D341Med (cell line): Measurements from ENCODE around the gene TMEM253.

ENCODE experiments used
- DNase-seq: peaks from one replicate; pipeline ENCODE4 v3.0.0; 2012; ENCODE audit warnings: low spot score

Gene TMEM253

DNA sequence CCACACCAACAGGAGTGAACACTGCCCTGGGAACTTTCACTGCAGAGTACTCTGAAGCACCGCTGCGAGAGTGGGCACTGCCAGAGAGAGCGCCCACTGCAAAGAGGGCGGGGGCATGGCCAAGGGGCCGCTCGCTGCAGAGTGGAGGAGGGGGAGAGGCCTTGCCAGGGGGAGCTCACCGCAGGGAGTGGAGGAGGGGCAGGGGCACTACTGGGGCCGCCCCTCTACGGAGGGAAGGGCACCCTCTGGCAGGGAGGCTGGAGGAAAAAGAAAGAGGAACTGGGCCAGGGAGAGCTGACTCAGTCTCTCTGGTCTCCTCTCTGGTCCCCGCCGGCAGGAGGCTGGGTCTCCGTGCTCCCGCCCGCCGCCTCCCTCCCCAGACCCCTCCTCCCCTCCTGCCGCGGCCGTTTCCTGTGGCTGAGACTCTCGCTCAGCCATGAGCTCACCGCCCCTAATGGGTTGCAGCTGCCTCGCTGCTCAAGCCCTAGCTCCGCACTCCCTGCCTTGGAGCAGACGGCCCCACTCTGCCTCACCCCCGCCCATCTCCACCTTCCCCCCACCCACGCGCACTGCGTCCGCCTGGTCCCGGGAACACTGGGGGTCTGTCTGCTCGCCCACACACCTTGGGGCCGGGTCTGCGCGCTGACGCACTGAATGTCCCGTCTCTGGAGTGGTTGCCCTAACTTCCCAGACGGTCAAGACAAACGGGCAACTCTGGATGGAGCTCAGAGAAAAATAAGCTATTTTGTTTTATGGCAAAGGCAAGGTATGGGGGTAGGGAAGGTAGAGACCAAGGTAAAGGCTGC is 29.4 kb upstream of the TMEM253 start:
- peak; percentile 66 for DNase-seq

DNA sequence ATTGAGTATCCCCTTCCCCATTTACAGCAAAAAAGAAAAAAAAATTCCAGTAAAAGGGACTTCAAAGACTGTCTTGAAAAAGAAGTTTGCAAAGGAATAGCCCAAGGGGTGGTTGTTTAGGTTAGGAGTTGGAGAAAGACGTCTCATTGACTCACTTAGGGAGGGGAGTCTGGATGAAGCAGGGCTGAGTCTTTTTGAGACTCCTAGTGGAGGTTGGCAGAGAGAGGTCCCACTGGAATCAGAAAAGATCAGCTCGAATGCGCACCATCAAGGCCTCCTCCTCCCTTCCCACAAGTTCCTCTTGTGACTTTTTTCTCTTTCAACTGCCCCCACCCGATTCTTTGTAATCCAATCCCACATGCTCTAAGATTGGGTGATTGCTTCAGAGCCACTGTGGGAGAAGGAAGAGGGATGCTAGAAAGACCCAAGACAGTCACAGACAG is 28.8 kb upstream of the TMEM253 start:
- no peak for DNase-seq

DNA sequence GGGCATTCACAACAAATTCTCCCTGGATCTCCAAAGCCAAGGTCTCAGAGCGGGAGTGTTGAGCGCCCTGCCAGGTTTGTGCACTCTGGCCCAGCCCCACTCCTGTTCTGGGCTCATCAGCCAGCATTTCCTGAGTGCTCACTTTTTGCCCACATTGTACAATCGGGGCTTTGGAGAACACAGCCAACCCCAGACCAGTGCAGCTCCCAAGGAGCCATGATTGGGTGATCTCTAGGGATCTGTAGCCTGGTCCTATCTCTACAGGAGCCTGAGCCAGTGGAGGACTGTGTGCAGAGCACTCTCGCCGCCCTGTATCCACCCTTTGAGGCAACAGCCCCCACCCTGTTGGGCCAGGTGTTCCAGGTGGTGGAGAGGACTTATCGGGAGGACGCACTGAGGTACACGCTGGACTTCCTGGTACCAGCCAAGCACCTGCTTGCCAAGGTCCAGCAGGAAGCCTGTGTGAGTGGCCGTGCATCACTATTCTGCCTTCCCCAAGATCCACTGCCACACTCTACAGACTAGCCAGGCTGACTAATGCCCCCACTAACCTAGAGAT is 28.0 kb upstream of the TMEM253 start:
- DNase-seq: no peak

DNA sequence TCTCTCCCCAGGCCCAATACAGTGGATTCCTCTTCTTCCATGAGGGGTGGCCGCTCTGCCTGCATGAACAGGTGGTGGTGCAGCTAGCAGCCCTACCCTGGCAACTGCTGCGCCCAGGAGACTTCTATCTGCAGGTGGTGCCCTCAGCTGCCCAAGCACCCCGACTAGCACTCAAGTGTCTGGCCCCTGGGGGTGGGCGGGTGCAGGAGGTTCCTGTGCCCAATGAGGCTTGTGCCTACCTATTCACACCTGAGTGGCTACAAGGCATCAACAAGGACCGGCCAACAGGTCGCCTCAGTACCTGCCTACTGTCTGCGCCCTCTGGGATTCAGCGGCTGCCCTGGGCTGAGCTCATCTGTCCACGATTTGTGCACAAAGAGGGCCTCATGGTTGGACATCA is 26.9 kb upstream of the TMEM253 start:
- no peak for DNase-seq

DNA sequence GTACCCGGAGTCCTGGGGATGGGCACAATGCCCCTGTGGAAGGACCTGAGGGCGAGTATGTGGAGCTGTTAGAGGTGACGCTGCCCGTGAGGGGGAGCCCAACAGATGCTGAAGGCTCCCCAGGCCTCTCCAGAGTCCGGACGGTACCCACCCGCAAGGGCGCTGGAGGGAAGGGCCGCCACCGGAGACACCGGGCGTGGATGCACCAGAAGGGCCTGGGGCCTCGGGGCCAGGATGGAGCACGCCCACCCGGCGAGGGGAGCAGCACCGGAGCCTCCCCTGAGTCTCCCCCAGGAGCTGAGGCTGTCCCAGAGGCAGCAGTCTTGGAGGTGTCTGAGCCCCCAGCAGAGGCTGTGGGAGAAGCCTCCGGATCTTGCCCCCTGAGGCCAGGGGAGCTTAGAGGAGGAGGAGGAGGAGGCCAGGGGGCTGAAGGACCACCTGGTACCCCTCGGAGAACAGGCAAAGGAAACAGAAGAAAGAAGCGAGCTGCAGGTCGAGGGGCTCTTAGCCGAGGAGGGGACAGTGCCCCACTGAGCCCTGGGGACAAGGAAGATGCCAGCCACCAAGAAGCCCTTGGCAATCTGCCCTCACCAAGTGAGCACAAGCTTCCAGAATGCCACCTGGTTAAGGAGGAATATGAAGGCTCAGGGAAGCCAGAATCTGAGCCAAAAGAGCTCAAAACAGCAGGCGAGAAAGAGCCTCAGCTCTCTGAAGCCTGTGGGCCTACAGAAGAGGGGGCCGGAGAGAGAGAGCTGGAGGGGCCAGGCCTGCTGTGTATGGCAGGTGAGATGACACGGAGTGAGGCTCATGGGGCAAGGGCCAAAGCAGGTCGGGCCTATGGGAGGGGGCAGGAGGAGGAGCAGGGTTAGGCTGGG is 26.2 kb upstream of the TMEM253 start:
- DNase-seq: no peak

DNA sequence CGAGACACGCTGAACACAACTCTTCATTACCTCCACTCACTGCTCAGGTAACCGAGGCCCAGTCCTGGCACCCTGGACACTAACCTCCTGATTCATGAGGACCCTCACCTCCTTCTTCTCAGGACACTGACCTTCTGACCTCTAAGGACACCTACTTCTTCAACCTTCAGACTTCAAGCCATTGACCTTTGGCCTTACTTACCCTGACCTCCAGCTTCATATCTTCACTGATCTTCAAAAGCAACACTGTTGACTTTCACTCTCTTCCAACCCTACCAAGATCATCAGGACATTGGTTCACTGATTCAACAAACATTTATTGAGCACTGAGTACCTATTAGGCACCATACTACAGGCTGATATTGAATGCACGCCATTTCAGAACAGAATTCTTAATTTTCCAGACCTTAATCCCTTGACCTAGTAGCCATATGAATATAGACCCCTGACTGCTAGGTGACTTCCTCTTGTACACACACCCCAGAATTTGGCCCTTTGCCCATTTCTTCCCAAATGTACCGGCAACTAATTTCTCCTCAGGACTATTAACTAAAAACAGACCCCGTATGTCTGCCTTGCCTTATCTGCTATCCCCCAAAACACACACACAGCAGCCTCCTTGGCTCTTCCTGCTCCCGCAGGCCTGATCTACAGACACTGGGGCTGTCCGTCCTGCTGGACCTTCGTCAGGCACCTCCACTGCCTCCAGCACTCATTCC is 25.0 kb upstream of the TMEM253 start:
- DNase-seq: no peak

DNA sequence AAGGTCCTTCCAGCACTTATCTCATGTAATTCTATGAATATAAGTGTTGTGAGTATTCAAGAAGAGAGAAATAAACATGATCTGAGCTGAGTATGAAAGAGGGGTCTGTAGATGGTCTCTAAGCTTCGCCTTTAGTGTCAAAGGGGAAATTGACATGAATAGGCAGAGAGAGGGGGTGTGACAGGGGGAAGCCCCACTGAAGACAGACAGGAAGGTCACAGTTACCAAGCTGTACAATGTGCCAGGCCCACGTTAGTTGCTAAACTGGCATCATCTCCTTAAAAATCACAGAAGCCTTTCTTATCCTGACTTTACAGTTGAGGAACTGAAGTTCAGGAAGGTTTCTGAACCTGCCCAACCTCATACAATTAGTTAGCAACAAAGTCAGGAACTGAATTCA is 23.2 kb upstream of the TMEM253 start:
- DNase-seq: no peak

DNA sequence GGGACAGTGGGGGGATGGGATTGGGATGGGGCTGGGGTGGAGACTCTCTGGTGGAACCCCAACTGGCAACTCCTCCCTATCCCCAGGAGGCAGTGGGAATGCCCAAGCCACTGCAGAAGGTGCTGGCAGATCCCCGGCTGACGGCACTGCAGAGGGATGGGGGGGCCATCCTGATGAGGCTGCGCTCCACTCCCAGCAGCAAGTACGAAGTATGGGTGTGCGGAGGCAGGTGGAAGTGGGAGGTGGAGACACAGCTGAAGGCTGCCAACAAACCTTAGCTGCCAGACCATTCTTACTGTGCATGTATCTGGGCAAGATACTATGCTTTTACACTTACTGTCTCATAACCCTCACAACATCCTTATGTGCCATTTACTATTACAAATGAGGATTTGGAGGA is 22.6 kb upstream of the TMEM253 start:
- no peak for DNase-seq

DNA sequence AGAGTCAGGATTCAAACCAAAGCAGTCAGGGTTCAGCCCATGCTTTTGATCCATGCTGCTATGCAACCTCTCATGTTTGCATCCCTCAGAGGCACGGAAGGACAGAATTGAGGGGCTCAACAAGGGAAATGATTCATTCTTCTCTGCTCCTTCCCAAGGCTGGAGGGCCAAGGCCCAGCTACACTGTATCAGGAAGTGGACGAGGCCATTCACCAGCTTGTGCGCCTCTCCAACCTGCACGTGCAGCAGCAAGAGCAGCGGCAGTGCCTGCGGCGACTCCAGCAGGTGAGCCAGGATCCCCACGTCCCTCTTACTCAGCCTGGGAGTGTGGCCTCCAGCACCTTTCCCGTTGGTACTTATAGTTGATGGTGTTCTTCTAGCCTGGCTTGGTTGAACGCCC is 22.1 kb upstream of the TMEM253 start:
- no peak for DNase-seq

DNA sequence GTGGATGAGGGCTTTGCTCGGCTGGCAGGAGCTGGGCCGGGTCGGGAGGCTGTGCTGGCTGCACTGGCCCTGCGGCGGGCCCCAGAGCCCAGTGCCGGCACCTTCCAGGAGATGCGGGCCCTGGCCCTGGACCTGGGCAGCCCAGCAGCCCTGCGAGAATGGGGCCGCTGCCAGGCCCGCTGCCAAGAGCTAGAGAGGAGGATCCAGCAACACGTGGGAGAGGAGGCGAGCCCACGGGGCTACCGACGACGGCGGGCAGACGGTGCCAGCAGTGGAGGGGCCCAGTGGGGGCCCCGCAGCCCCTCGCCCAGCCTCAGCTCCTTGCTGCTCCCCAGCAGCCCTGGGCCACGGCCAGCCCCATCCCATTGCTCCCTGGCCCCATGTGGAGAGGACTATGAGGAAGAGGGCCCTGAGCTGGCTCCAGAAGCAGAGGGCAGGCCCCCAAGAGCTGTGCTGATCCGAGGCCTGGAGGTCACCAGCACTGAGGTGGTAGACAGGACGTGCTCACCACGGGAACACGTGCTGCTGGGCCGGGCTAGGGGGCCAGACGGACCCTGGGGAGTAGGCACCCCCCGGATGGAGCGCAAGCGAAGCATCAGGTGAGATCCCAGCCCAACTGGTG is 19.2 kb upstream of the TMEM253 start:
- no peak for DNase-seq

DNA sequence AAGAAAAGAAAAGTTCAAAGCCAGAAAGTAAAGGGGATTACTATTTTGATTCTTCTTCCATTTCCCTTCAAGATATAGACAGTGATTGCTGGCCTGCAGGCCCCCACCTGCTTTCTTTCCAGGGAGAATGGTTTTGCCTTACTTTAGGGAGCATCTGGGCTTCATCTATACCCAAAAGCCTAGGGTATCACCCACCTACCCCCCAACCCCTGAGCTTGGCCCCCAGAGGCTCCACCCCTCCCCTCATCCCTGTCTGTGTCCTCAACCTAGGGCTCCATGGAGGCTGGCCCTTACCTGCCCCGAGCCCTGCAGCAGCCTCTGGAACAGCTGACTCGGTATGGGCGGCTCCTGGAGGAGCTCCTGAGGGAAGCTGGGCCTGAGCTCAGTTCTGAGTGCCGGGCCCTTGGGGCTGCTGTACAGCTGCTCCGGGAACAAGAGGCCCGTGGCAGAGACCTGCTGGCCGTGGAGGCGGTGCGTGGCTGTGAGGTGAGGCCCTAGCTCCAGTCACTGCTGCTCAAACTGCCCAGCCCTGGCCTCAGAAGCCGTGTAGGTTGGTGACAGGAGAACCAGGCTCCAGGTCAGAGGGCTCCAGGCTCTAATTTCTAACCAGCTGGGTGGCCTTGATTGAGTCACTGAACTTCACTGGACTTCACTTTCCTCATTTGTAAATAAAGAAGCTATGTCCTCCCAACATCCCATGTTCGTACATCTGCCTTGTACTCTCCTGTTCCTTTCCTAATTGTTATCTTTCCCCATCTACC is 17.1 kb upstream of the TMEM253 start:
- no peak for DNase-seq

DNA sequence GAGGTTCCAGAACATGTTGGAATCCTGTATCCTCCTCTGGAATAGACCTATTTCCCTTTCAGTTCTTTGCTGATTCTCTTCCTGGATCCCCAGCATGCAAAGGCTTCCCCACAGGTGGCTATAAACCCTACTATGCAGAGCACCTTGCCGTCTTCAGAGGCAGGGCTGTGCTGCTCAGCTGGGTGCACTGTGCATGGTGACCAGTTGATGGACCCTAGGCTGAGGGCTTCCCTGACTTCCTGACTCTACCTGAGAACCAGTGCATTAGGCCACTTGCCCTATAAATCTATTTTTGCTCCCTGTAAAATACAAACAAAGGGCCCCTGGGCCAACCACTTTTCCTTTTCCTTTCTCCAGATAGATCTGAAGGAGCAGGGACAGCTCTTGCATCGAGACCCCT is 16.5 kb upstream of the TMEM253 start:
- DNase-seq: no peak

DNA sequence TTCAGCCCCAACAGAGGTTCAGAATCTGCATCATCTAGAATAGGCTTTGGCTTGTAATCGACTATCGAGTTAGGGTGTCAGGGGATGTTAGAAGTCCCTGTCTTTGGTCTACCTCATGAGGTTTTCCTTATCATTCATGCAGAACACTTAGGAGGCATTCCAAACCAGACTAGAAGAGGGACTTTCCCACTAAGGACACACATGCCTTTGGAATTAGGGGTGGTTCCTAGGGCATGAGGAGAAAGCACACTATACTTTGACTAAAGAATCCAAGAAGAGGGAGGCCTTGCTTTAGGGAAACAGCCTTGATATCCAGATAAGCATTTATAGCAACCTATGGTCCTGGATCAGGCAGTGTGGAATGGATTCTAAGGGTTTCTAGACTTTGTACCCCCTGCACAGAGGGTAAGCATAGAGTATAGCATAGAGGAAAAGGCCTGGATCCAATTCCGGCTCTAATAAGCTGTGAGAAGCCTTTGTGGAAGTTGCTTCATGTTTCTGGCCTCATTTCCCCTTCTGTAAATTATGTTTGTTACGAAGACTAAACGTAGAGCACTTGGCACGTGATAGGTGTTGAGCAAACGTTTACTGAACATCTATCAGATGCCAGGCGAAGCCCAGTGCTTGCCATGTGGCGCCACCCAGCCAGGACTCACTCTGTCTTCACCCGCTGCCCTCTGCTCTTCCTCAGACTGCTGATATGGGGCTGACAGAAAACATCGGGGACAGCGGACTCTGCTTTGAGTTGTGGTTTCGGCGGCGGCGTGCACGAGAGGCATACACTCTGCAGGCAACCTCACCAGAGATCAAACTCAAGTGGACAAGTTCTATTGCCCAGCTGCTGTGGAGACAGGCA is 15.6 kb upstream of the TMEM253 start:
- no peak for DNase-seq

DNA sequence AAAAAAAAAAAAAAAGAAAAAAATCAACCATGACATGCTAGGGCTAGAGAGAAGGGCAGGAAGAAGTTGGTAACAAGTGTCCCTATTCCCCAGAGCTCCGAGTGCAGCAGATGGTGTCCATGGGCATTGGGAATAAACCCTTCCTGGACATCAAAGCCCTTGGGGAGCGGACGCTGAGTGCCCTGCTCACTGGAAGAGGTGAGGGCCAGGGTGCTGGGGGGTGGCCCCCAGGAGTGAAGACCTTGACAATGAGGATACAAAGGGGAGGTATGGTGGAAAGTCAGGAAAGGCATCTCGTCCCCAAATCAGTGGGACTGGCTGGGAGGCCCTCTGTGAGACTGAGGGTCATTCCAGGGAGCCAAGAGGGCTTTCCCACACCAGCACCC is 14.0 kb upstream of the TMEM253 start:
- no peak for DNase-seq

DNA sequence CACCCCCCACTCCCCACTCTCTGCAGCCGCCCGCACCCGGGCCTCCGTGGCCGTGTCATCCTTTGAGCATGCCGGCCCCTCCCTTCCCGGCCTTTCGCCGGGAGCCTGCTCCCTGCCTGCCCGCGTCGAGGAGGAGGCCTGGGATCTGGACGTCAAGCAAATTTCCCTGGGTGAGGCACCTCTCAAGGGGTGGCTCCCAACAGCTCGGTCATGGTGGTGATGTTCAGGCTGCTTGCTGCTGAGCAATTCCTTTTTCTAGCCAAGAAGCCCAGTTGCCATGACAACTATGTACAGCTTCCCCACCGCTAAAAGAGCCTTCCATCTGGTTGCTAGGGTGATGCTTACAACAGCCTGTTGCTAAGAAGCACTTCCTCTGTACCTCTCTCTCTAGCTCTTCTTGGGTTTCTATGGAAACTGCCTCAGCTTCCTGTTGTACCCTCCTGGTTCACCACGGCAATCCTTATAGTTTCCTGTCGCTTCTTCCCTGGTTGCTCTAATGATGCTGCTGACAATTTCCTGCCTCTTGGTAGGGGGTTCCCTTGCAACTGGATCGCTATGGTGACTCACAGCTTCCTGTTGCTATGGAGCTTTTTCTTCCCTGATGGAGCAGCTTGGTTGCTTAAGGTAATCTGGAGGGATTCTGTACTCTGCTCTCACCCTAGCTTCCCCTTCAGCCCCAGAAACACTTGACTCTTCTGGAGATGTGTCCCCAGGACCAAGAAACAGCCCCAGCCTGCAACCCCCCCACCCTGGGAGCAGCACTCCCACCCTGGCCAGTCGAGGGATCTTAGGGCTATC is 13.4 kb upstream of the TMEM253 start:
- no peak for DNase-seq

DNA sequence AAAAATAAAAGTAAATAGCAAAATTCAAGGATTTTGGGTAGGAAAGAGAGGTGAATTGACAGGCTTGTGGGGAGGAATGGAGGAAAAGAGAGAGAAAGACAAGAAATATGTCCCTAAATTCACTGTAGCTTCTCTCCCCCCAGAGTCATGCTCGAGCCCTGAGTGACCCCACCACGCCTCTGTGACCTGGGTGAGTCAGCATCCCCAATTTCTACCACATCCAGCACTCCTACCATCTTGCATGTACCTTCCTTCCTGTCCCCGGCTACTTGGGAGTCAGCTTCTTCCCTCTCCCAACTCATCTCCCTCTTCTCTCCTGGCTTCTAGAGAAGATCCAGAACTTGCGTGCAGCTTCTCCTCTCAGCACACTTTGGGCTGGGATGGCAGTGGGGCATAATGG is 12.2 kb upstream of the TMEM253 start:
- DNase-seq: no peak

DNA sequence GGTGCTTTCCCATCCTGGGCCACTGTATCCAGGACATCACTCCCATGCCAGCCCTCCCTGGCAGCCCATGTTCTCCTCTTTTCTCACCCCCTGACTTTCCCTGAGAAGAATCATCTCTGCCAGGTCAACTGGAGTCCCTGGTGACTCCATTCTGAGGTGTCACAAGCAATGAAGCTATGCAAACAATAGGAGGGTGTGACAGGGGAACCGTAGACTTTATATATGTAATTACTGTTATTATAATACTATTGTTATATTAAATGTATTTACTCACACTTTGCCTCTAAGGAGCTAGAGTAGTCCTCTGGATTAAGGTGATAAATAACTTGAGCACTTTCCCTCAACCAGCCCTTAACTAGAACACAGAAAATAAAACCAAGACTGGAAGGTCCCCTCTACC is 11.6 kb upstream of the TMEM253 start:
- no peak for DNase-seq

DNA sequence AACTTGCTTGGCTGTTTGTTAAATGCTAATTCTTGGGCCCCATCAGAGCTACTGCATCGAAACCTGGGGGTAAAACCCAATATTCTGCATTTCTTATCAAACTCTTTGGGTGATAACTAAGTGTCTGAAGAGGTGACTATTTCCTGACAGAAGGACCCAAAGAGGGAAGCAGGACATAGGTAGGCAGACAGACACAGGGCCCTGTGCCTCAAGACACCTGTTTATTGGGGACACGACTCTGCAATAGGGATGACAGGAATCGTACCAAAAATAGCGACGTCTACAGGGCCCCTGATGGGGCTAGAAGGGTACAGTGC is 11.0 kb upstream of the TMEM253 start:
- no peak for DNase-seq

DNA sequence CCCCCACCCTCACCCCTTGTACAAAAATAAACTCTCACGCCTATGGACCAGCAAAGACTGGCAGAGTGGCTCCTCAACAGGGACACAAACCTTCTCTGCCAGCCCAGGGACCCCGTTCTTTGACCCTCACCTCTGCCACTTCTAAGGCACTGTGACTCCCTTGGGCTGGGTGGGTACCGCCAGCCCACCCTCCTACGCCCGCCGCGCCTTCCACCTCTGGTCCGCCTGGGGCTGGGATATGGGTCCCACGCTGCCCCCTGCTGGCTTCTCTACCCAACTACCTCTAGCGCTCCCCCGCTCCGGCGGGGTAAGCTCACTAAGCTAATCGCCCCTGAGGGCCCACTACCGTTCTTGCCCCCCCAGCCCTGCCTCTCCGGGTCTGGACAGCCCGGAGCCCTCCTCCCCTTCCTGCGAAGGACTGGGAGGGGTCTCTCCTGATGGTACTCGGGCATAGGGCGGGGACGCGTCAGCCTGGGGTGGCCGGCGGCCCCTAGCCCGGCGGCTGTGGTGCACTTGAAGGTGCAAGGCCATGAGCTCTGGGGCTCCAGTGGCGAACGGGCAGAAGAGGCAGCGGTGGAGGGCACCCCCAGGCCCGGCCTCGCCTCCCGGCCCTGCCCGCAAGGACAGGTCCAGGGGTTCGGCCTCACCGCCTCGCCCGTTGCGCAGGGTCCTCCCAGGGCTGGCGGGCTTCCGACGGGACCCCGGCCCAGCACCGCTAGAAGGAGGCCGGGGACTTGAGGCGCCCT is 10.5 kb upstream of the TMEM253 start:
- DNase-seq: peak; percentile 62
